HCT116 (cell line): ENCODE results near the gene SLC6A6. TPM values are rescaled to one million over a fixed set of nuclear protein-coding genes. Genes with fewer than 3 reads are reported as not detected.

Source experiments
- ATAC-seq: fragments of 200-7000 bp; cut with Tn5 transposase; 2 replicates; pipeline ENCODE4 v1.9.1; 2020; ENCODE audit warnings: mild to moderate bottlenecking, moderate library complexity
- BruUV-seq: library from RNA; stranded (reverse); fragments of 400-500 nt; replicated peaks from 2 replicates; lab custom pipeline; 2021; lab: Mats Ljungman, UMichigan
- CTCF ChIA-PET: fragments of 300-600 bp; sonication (Branson Sonifier 250); formaldehyde crosslinking; loops from one replicate; lab custom pipeline; 2021; ENCODE audit warnings: antibody characterized with exemption; lab: Charles Lee
- POLR2A ChIA-PET: fragments of 300-600, 350-600 bp; sonication (Branson Sonifier 250); formaldehyde crosslinking; loops from one replicate; lab custom pipeline; 2021; ENCODE audit warnings: antibody characterized with exemption; lab: Charles Lee
- RAD21 ChIA-PET, 2 experiments: fragments of 300-600 bp; sonication (Branson Sonifier 250); formaldehyde crosslinking; loops; one replicate each; lab custom pipeline; 2023; ENCODE audit warnings: low total read pairs in 2 of 2; ENCODE audit not compliant: uncharacterized antibody in 2 of 2, unreplicated experiment in 2 of 2, low non-redundant PET in 1 of 2; lab: Charles Lee
- DNase-seq: peaks from one replicate; pipeline ENCODE4 v3.0.0-alpha.2; 2010; ENCODE audit warnings: low read depth, low spot score
- H2AFZ ChIP-seq: fragments of 200-600 bp; shearing (Covaris generic), sonication (generic); 2 replicates; pipeline ENCODE4 v1.6.1; 2017; ENCODE audit warnings: low read depth, mixed run types, mixed read lengths, antibody characterized with exemption, low read length; ENCODE audit not compliant: poor library complexity, severe bottlenecking
- H3K27ac ChIP-seq: 2 replicates; pipeline ENCODE4 v1.5.1; 2012; ENCODE audit warnings: low read depth, low read length
- H3K27me3 ChIP-seq: fragments of 200-600 bp; sonication (generic); 2 replicates; pipeline ENCODE4 v1.6.1; 2016; ENCODE audit warnings: mixed run types, low read length, mixed read lengths; ENCODE audit not compliant: insufficient read depth
- H3K36me3 ChIP-seq, 2 experiments: fragments of 200-500 bp in 1 of 2; fragments of 200-600 bp in 1 of 2; sonication (Bioruptor generic) in 1 of 2; sonication (generic) in 1 of 2; 2 replicates each; pipeline versions ENCODE4 v1.5.1 to v1.6.1; 2014 to 2016; ENCODE audit warnings: low read length in 2 of 2, inconsistent platforms in 1 of 2, mixed read lengths in 1 of 2, mixed run types in 1 of 2; ENCODE audit not compliant: insufficient read depth in 2 of 2, control insufficient read depth in 1 of 2
- H3K4me1 ChIP-seq, 2 experiments: fragments of 200-600 bp in 1 of 2; sonication (generic) in 1 of 2; 2 replicates each; pipeline versions ENCODE4 v1.5.1 to v1.6.1; 2012 to 2017; ENCODE audit warnings: low read length in 2 of 2, inconsistent platforms in 1 of 2, mild to moderate bottlenecking in 1 of 2, mixed read lengths in 1 of 2, mixed run types in 1 of 2, moderate library complexity in 1 of 2; ENCODE audit not compliant: insufficient read depth in 2 of 2, control insufficient read depth in 1 of 2
- H3K4me2 ChIP-seq: fragments of 200-600 bp; sonication (generic); 2 replicates; pipeline ENCODE4 v1.6.1; 2017; ENCODE audit warnings: mixed run types, low read length, mixed read lengths
- H3K4me3 ChIP-seq, 2 experiments: fragments of 200-600 bp in 1 of 2; sonication (generic) in 1 of 2; replicated peaks in 1 of 2; 2 replicates each; pipeline ENCODE4 v1.5.1; 2011 to 2016; ENCODE audit warnings: low read length in 2 of 2, control low read depth in 1 of 2, low read depth in 1 of 2, mild to moderate bottlenecking in 1 of 2, mixed read lengths in 1 of 2, mixed run types in 1 of 2
- H3K79me2 ChIP-seq: fragments of 200-600 bp; sonication (generic); 2 replicates; pipeline ENCODE4 v1.6.1; 2017; ENCODE audit warnings: mild to moderate bottlenecking, mixed run types, low read length, moderate library complexity, mixed read lengths; ENCODE audit not compliant: insufficient read depth
- H3K9ac ChIP-seq: fragments of 200-600 bp; sonication (generic); 2 replicates; pipeline ENCODE4 v1.6.1; 2016; ENCODE audit warnings: low read length, mixed read lengths
- H3K9me2 ChIP-seq: fragments of 200-600 bp; sonication (generic), shearing (Covaris generic); 2 replicates; pipeline ENCODE4 v1.6.1; 2017; ENCODE audit warnings: mixed run types, mild to moderate bottlenecking, moderate library complexity; ENCODE audit not compliant: insufficient read depth
- H3K9me3 ChIP-seq, 2 experiments: fragments of 200-500 bp in 1 of 2; fragments of 200-600 bp in 1 of 2; sonication (Bioruptor generic) in 1 of 2; sonication (generic) in 1 of 2; 2 replicates each; pipeline ENCODE4 v1.6.1; 2014 to 2017; ENCODE audit warnings: low read length in 2 of 2, mixed read lengths in 2 of 2, inconsistent platforms in 1 of 2, low read depth in 1 of 2, mild to moderate bottlenecking in 1 of 2, mixed run types in 1 of 2, moderate library complexity in 1 of 2; ENCODE audit not compliant: control insufficient read depth in 1 of 2, insufficient read depth in 1 of 2
- H4K20me1 ChIP-seq: fragments of 200-600 bp; sonication (generic), shearing (Covaris generic); 2 replicates; pipeline ENCODE4 v1.6.1; 2017; ENCODE audit warnings: mixed run types, mild to moderate bottlenecking, moderate library complexity; ENCODE audit not compliant: insufficient read depth
- CBX3 ChIP-seq: IDR thresholded peaks from 2 replicates; pipeline ENCODE4 v1.6.1; 2012; ENCODE audit warnings: low read depth
- EGR1 ChIP-seq: IDR thresholded peaks from 2 replicates; pipeline ENCODE4 v1.6.1; 2012; ENCODE audit warnings: low read depth
- ELF1 ChIP-seq: IDR thresholded peaks from 2 replicates; pipeline ENCODE4 v1.6.1; 2012; ENCODE audit warnings: low read depth, borderline replicate concordance
- FOSL1 ChIP-seq: IDR thresholded peaks from 2 replicates; pipeline ENCODE4 v1.6.1; 2012; ENCODE audit warnings: low read depth
- JUND ChIP-seq: IDR thresholded peaks from 2 replicates; pipeline ENCODE4 v1.6.1; 2012
- POLR2A ChIP-seq: IDR thresholded peaks from 2 replicates; pipeline ENCODE4 v1.7.0; 2011; ENCODE audit warnings: borderline replicate concordance; ENCODE audit not compliant: insufficient read depth, insufficient read length; ENCODE audit errors: extremely low read depth
- RAD21 ChIP-seq: IDR thresholded peaks from 2 replicates; pipeline ENCODE4 v1.6.1; 2012; ENCODE audit warnings: low read depth, mild to moderate bottlenecking
- SIN3A ChIP-seq: IDR thresholded peaks from 2 replicates; pipeline ENCODE4 v1.6.1; 2012; ENCODE audit warnings: low read depth
- YY1 ChIP-seq: IDR thresholded peaks from 2 replicates; pipeline ENCODE4 v1.6.1; 2011; ENCODE audit warnings: low read length, low read depth, moderate library complexity, mild to moderate bottlenecking; ENCODE audit not compliant: insufficient replicate concordance; ENCODE audit errors: extremely low read depth
- ZFX ChIP-seq: fragments of 450-650 bp; IDR thresholded peaks from 2 replicates; pipeline ENCODE4 v1.6.1; 2017
- intact Hi-C: fragments of 100-400 bp; cut with micrococcal nuclease; formaldehyde crosslinking; loops from 2 replicates; pipeline ENCODE4 v1.10.0; 2022
- total RNA-seq: library from RNA; stranded (reverse); gene quantifications from one replicate; pipeline ENCODE4 v1.2.1, GENCODE V29; 2021; ENCODE audit not compliant: unreplicated experiment
- TF ChIP-seq, protein P1 (sequence below), 3 experiments: fragments of 200-600 bp in 1 of 3; sonication (generic) in 1 of 3; IDR thresholded peaks in 2 of 3; conservative IDR thresholded peaks in 1 of 3; 2 replicates each; pipeline ENCODE4 v1.5.1; 2012 to 2017; ENCODE audit warnings: low read depth in 2 of 3, low read length in 2 of 3, antibody characterized with exemption in 1 of 3, borderline replicate concordance in 1 of 3, control low read depth in 1 of 3, mild to moderate bottlenecking in 1 of 3, mixed read lengths in 1 of 3, mixed run types in 1 of 3, moderate library complexity in 1 of 3; ENCODE audit not compliant: insufficient read depth in 1 of 3
- TF ChIP-seq, protein P2 (sequence below): IDR thresholded peaks from 2 replicates; pipeline ENCODE4 v1.6.1; 2012
- TF ChIP-seq, protein P3 (sequence below): IDR thresholded peaks from 2 replicates; pipeline ENCODE4 v1.6.1; 2011; ENCODE audit warnings: mild to moderate bottlenecking, low read length, moderate library complexity; ENCODE audit not compliant: insufficient replicate concordance; ENCODE audit errors: extremely low read depth
- TF ChIP-seq, protein P4 (sequence below): IDR thresholded peaks from 2 replicates; pipeline ENCODE4 v1.6.1; 2012

Gene SLC6A6
- total RNA-seq, 1 experiment from 2014 or later: 36.3 TPM

DNA sequence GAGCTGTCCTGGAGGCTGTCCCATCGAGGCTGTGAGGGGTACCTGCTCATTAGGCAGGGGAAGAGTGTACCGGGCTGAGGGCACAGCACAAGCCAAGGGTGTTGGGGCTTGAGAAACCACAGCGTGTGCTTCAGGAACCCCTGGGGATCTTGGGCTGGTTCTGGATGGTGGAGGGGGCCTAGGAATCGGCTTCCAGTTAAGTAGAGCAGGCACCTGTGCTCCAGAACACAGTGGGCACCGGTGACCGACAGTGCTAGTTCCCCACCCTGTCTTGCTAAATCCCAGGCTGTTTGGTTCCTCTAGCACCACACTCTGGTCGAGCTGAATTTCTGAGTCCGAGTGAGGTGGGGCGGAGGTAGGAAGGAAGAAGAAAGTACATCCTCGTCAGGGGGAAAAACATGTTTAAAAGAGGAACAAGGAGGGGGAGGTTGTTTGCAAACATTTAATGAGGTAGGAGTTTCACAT is 29.1 kb downstream of the SLC6A6 start:
- no TSS peak for BruUV-seq
- peaks cover 38 to 54% of the 10 kb centered on the region in 2 experiments for H3K4me1 ChIP-seq
- no peaks in the 10 kb centered on the region for H3K27me3 ChIP-seq
- DNase-seq (no peak), ATAC-seq (peak; percentile 34)
- RAD21 ChIA-PET: no interaction called here
- TF ChIP-seq POLR2A: no peak
- TF ChIP-seq, protein P1, sequence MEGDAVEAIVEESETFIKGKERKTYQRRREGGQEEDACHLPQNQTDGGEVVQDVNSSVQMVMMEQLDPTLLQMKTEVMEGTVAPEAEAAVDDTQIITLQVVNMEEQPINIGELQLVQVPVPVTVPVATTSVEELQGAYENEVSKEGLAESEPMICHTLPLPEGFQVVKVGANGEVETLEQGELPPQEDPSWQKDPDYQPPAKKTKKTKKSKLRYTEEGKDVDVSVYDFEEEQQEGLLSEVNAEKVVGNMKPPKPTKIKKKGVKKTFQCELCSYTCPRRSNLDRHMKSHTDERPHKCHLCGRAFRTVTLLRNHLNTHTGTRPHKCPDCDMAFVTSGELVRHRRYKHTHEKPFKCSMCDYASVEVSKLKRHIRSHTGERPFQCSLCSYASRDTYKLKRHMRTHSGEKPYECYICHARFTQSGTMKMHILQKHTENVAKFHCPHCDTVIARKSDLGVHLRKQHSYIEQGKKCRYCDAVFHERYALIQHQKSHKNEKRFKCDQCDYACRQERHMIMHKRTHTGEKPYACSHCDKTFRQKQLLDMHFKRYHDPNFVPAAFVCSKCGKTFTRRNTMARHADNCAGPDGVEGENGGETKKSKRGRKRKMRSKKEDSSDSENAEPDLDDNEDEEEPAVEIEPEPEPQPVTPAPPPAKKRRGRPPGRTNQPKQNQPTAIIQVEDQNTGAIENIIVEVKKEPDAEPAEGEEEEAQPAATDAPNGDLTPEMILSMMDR (IDR thresholded peaks at IDR 0.05 in 2 of 3, conservative IDR thresholded peaks at IDR 0.05 in 1 of 3; ENCODE audit: borderline replicate concordance in 1 of 3, insufficient read depth in 1 of 3, low read depth in 2 of 3, low read length in 2 of 3): peak in 1 of 3 experiments; percentile 27; a peak in 2 of 6 replicates
- peaks cover 68% of the 10 kb centered on the region for H3K79me2 ChIP-seq
- H4K20me1 ChIP-seq: no peaks in the 10 kb centered on the region
- H3K36me3 ChIP-seq: no peaks in the 10 kb centered on the region
- intact Hi-C loops: no loop called here
- H3K4me3 ChIP-seq: peak overlapping the region in 1 of 2 experiments; percentile 48; a peak in 3 of 4 replicates
- peak overlapping the region; percentile 27; the same call in 1 of the 2 replicates for H3K9ac ChIP-seq
- CTCF ChIA-PET: interaction anchor here (0.9 kb wide), 1 partner anchor 16 kb away, joined by 3 read pairs; no protein-coding TSS in a partner anchor
- H3K4me2 ChIP-seq: peak overlapping the region; percentile 88
- POLR2A ChIA-PET: no interaction called here
- H3K27ac ChIP-seq: peak overlapping the region; percentile 62
- H3K9me2 ChIP-seq: no peaks in the 10 kb centered on the region
- H3K9me3 ChIP-seq: no peaks in the 10 kb centered on the region
- no peak overlapping the region for H2AFZ ChIP-seq

DNA sequence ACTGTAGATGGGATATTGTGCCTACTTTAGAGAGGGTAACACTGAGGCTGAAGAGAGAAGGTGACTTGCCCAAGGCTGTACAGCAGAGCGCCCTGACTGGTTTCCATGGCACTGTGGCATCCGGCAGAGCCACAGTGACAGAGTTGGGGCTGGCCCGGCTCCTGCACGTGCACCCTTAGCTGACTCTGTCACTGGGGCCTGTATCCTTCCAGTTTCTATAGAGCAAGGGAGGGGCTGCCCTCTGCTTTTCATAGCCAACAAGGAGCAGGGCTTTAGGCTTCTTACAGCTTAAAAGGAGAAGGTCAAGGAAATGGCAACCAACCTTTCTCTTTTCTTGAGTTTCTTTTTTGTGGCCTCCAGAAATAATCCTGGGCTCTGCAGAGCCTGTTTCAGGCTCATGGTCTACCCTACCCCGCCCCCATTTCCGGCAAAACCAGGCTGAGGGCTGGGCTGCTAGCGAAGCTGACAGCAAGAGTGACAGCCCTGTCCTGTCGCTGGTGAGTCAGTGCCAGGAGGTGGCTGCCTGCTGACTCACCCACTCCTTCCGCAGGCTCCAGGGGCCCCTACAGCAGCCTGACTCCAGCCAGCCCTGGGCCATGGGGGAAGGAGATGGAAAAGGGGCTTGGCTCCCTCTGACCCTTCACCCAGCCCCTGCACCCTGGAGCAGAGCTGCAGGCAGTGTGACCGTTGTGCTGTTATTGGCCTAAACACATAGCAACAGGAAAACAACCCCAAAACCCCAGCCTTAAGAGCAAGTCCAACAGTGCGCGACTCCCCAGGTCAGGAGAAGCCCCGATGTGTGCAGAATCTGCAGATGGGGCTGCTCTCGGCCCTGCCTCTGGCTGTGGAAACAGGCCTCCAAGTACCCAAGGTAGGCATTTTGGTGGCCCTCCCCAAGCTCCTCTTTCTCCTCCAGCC is 29.8 kb downstream of the SLC6A6 start:
- Histone ChIP-seq H3K27ac (peak overlapping the region; percentile 62), H3K9me2 (no peaks in the 10 kb centered on the region), H3K36me3 (no peaks in the 10 kb centered on the region), H4K20me1 (no peaks in the 10 kb centered on the region), H3K27me3 (no peaks in the 10 kb centered on the region), H3K4me1 (peaks cover 38 to 54% of the 10 kb centered on the region in 2 experiments), H3K4me3 (peak overlapping the region; percentile 12 to 48), H3K4me2 (peak overlapping the region; percentile 88), H3K9me3 (no peaks in the 10 kb centered on the region), H3K9ac (peak overlapping the region; percentile 49), H2AFZ (no peak overlapping the region), H3K79me2 (peaks cover 71% of the 10 kb centered on the region)
- peak; percentile 98 for ATAC-seq
- RAD21 ChIA-PET: no interaction called here
- no TSS peak for BruUV-seq
- POLR2A ChIA-PET: no interaction called here
- peak; percentile 74 for DNase-seq
- intact Hi-C loops: no loop called here
- CTCF ChIA-PET: interaction anchor here (0.9 to 1.1 kb wide), 3 partner anchors 9 to 27 kb away, joined by 3 read pairs; no protein-coding TSS in a partner anchor
- TF ChIP-seq, protein P2, sequence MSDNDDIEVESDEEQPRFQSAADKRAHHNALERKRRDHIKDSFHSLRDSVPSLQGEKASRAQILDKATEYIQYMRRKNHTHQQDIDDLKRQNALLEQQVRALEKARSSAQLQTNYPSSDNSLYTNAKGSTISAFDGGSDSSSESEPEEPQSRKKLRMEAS: peak; percentile 88
- TF ChIP-seq ELF1 (no peak), SIN3A (peak; percentile 97), YY1 (peak; percentile 27), ZFX (0 out of 2 replicates have a peak, but pooled peaks have one; percentile 17), EGR1 (peak; percentile 68; the same call in 1 of the 2 replicates), FOSL1 (peak; percentile 94), JUND (peak; percentile 97), RAD21 (peak; percentile 25), CBX3 (peak; percentile 14; the same call in 1 of the 2 replicates)
- TF ChIP-seq, protein P3, sequence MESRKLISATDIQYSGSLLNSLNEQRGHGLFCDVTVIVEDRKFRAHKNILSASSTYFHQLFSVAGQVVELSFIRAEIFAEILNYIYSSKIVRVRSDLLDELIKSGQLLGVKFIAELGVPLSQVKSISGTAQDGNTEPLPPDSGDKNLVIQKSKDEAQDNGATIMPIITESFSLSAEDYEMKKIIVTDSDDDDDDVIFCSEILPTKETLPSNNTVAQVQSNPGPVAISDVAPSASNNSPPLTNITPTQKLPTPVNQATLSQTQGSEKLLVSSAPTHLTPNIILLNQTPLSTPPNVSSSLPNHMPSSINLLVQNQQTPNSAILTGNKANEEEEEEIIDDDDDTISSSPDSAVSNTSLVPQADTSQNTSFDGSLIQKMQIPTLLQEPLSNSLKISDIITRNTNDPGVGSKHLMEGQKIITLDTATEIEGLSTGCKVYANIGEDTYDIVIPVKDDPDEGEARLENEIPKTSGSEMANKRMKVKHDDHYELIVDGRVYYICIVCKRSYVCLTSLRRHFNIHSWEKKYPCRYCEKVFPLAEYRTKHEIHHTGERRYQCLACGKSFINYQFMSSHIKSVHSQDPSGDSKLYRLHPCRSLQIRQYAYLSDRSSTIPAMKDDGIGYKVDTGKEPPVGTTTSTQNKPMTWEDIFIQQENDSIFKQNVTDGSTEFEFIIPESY: peak; percentile 18
- TF ChIP-seq, protein P4, sequence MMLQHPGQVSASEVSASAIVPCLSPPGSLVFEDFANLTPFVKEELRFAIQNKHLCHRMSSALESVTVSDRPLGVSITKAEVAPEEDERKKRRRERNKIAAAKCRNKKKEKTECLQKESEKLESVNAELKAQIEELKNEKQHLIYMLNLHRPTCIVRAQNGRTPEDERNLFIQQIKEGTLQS: no peak
